GM21723 (cell line): ENCODE data around the gene ST6GALNAC4.
A peak's percentile ranks its signal among the peaks of the same experiment; 100 is the strongest.

Experiments
- ATAC-seq: cut with Tn5 transposase; IDR thresholded peaks from one replicate; pipeline ENCODE4 v1.9.1; 2021; ENCODE audit warnings: mild to moderate bottlenecking, moderate library complexity; ENCODE audit not compliant: unreplicated experiment

ST6GALNAC4 gene

GRCh38 chr9:127916720-127917581, at the start of gene ST6GALNAC4:
Gene ST6GALNAC4, minus strand, starts transcription at chr9:127917041. Its CDS starts 622 bp downstream, at chr9:127916419.
- ATAC-seq: peak; percentile 72

- no peak for ATAC-seq
Observed at GRCh38 chr9:127965953-127966352, 49.1 kb upstream of the ST6GALNAC4 start.

GRCh38 chr9:127963359-127964064, 46.7 kb upstream of the ST6GALNAC4 start:
- ATAC-seq: no peak

GRCh38 chr9:127963041-127963358, 46.2 kb upstream of the ST6GALNAC4 start:
- no peak for ATAC-seq

GRCh38 chr9:127962278-127962677, 45.4 kb upstream of the ST6GALNAC4 start:
- ATAC-seq: no peak

- ATAC-seq: no peak
Observed at GRCh38 chr9:127961613-127962155, 44.8 kb upstream of the ST6GALNAC4 start.

- ATAC-seq: no peak
Observed at GRCh38 chr9:127961155-127961490, 44.3 kb upstream of the ST6GALNAC4 start.

- ATAC-seq: no peak
Observed at GRCh38 chr9:127960410-127961154, 43.7 kb upstream of the ST6GALNAC4 start.

- no peak for ATAC-seq
Observed at GRCh38 chr9:127959841-127960409, 43.1 kb upstream of the ST6GALNAC4 start.

- ATAC-seq: no peak
Observed at GRCh38 chr9:127959398-127959797, 42.6 kb upstream of the ST6GALNAC4 start.

- no peak for ATAC-seq
Observed at GRCh38 chr9:127958728-127959127, 41.9 kb upstream of the ST6GALNAC4 start.

- ATAC-seq: peak; percentile 55
Observed at GRCh38 chr9:127955294-127956015, 38.6 kb upstream of the ST6GALNAC4 start.

- ATAC-seq: no peak
Observed at GRCh38 chr9:127954831-127955293, 38.0 kb upstream of the ST6GALNAC4 start.

GRCh38 chr9:127953768-127954505, 37.1 kb upstream of the ST6GALNAC4 start:
- no peak for ATAC-seq

- no peak for ATAC-seq
Observed at GRCh38 chr9:127953154-127953553, 36.3 kb upstream of the ST6GALNAC4 start.

- no peak for ATAC-seq
Observed at GRCh38 chr9:127950513-127951289, 33.9 kb upstream of the ST6GALNAC4 start.

GRCh38 chr9:127949827-127950512, 33.1 kb upstream of the ST6GALNAC4 start:
- no peak for ATAC-seq
